ENCODE results near the gene DUOX1. TPM values are rescaled to one million over a fixed set of nuclear protein-coding genes. Genes with fewer than 3 reads are reported as not detected.

Gene DUOX1
- total RNA-seq, 2 donors from 2014 or later, result 0.26 to 0.66 TPM

DNA sequence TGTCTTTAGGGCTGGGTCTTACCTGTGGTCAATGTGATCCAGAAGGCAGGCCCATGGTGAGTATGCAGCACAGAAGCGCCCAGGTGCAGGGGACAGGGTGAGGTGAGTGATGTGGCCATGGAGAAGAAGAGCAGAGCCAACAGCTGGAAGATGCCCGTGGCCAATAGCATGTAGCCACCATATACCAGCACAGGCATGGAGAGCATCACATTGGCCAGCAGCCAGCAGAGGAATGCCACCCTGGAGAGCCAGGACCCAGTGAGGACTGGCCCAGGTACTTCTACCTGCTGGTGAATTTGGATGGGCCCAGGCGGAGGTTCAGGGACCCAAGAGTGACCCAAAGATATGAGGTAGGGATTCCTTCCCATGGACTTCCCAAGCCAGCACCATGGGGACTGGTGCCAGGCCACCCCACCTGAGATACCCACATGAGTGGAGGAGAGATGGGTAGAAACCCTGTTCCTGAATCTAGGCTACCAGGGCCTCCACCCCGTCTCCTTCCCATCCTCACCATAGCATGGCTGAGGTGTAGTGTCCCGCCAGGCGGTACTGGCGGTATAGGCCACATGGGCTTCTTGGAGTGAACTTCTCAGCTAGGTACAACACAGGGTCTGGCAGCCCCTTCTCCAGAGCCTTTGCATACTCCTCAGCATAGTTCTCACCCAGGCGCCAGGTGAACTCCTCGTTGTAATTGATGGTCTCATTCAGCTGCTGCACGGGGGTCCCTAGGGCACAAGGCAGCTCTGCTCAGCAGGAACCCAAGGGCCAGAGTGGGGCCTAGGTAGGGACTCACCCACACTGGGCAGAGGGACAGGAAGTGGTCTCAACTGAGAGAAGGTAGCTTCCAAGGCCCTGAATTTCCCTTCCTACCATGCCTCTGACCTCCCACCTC is 9.5 kb upstream of the DUOX1 start:
- no peak for ATAC-seq
- Histone ChIP-seq H3K36me3 (replicated peaks in 1 of 2; ENCODE audit: insufficient read depth in 1 of 2, low read depth in 2 of 2) (no peaks in the 10 kb centered on the region), H3K27ac (no peak overlapping the region), H3K4me3 (no peak overlapping the region), H3K4me1 (peaks cover 12% of the 10 kb centered on the region), H3K27me3 (peaks cover 0 to 7% of the 10 kb centered on the region in 2 donors), H3K9me3 (no peaks in the 10 kb centered on the region)
- no peak for TF ChIP-seq POLR2A (IDR thresholded peaks at IDR 0.05)
- TF ChIP-seq, protein P1, sequence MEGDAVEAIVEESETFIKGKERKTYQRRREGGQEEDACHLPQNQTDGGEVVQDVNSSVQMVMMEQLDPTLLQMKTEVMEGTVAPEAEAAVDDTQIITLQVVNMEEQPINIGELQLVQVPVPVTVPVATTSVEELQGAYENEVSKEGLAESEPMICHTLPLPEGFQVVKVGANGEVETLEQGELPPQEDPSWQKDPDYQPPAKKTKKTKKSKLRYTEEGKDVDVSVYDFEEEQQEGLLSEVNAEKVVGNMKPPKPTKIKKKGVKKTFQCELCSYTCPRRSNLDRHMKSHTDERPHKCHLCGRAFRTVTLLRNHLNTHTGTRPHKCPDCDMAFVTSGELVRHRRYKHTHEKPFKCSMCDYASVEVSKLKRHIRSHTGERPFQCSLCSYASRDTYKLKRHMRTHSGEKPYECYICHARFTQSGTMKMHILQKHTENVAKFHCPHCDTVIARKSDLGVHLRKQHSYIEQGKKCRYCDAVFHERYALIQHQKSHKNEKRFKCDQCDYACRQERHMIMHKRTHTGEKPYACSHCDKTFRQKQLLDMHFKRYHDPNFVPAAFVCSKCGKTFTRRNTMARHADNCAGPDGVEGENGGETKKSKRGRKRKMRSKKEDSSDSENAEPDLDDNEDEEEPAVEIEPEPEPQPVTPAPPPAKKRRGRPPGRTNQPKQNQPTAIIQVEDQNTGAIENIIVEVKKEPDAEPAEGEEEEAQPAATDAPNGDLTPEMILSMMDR (IDR thresholded peaks at IDR 0.05), result no peak
- intact Hi-C loops (cut with DNase I), result no loop called here
- no peak for DNase-seq
- 88 to 90% methylated on average over 8 to 10 of the region's 10 CpGs for WGBS, 2 donors

DNA sequence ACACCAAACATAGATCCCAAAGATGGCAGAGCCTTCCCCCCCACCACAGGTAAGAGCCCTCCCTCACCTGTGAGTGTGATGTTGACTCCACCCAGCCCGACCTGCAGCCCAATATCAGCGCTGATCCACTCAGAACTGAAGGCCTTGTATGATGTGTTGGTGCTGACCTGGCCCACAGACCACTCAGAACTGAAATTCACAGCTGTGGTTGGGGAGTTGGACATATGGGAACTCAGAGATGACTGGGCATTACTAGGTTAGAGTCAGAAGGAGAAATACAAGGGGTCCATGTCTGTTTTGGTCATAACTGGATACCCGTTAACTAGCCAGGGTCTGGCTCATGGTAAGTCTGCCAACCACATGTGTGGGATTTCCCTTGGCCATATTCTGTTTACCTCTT is 8.8 kb upstream of the DUOX1 start:
- Histone ChIP-seq H3K27me3 (peaks cover 0 to 7% of the 10 kb centered on the region in 2 donors), H3K36me3 (replicated peaks in 1 of 2; ENCODE audit: insufficient read depth in 1 of 2, low read depth in 2 of 2) (no peaks in the 10 kb centered on the region), H3K27ac (no peak overlapping the region), H3K4me3 (no peak overlapping the region), H3K9me3 (no peaks in the 10 kb centered on the region), H3K4me1 (peaks cover 12% of the 10 kb centered on the region)
- 79 to 86% methylated on average over 3 of the region's 3 CpGs for WGBS, 2 donors
- no peak for ATAC-seq
- DNase-seq, result no peak
- intact Hi-C loops (cut with DNase I), result no loop called here
- no peak for TF ChIP-seq POLR2A (IDR thresholded peaks at IDR 0.05)
- TF ChIP-seq, protein P1 (IDR thresholded peaks at IDR 0.05), result no peak

DNA sequence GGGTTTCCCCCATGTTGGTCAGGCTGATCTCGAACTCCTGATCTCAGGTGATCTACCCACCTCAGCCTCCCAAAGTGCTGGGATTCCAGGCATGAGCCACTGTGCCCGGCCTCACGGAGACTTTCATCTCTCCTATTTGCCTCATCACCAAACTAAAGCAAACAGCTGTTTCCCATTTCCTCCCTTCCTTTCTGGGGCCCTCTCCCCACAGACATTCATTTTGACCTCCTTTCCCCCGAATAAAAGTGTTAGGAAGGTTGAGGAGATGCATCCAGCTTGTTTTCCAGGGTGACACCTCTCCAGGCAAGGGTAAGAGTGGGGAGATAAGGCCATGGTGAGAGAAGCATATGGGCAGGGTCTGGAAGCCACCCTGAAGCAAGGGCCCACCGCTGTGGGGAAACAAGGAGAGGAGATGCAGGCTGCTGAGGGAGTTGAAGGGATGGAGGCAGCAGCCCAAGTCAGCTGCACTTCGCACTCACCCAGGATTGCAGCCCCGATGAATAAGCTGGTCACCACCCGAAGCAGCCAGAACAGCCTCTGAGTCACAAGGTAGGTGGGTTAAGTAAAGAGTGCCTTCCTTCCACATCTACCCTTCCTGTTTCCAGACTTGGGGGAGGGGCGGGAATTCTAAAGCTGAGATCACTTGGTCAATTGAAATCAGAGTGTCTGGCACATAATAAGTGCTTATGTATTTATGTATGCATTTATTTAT is 7.9 kb upstream of the DUOX1 start:
- 58 to 62% methylated on average over 9 of the region's 9 CpGs for WGBS, 2 donors
- no peak overlapping the region for H3K27ac ChIP-seq
- intact Hi-C loops (cut with DNase I), result no loop called here
- ATAC-seq, result no peak
- no peak for DNase-seq
- H3K27me3 ChIP-seq, result peaks cover 0 to 4% of the 10 kb centered on the region in 2 donors
- no peaks in the 10 kb centered on the region for H3K9me3 ChIP-seq
- no peaks in the 10 kb centered on the region for H3K36me3 ChIP-seq (replicated peaks in 1 of 2; ENCODE audit: insufficient read depth in 1 of 2, low read depth in 2 of 2)
- H3K4me1 ChIP-seq, result peaks cover 9% of the 10 kb centered on the region
- TF ChIP-seq POLR2A (IDR thresholded peaks at IDR 0.05), result no peak
- TF ChIP-seq, protein P1 (IDR thresholded peaks at IDR 0.05), result no peak
- no peak overlapping the region for H3K4me3 ChIP-seq

DNA sequence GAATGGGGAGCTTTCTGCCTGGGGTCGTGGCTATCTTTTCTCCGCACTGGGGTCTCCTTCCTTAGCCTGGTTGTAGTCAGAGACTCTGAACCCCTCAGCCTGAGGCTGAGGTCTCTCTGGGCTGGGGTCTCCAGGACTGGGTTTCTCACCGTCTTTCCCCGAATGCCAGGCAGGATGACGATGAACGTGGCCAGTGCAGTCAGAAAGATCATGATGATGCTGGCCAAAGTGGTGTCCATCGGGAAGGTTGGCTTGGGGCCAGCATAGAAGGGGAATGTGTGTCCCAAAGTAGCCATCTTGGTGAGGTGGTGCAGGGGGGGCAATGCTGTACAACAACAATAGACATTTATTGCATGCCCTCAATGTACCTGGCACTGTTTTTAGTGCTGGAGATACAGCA is 7.1 kb upstream of the DUOX1 start:
- WGBS, 2 donors, result 72 to 77% methylated on average over 6 to 7 of the region's 7 CpGs
- intact Hi-C loops (cut with DNase I), result no loop called here
- DNase-seq, result no peak

More for the DNA sequence above, 7.1 kb upstream of the DUOX1 start:
- Histone ChIP-seq H3K9me3 (no peaks in the 10 kb centered on the region), H3K4me3 (no peak overlapping the region), H3K27me3 (no peaks in the 10 kb centered on the region), H3K36me3 (replicated peaks in 1 of 2; ENCODE audit: insufficient read depth in 1 of 2, low read depth in 2 of 2) (no peaks in the 10 kb centered on the region), H3K27ac (no peak overlapping the region), H3K4me1 (peaks cover 2% of the 10 kb centered on the region)
- no peak for ATAC-seq
- TF ChIP-seq POLR2A (IDR thresholded peaks at IDR 0.05), result no peak
- TF ChIP-seq, protein P1 (IDR thresholded peaks at IDR 0.05), result no peak
